HPDE6-E6E7 (cell line): ENCODE data around the gene C11orf98.
"Not testable (repeated sequence)": the region's sequence is repeated elsewhere in the genome, so short reads cannot be mapped to it uniquely, and the experiment has no call there.

Source experiments
- DNase-seq: peaks from one replicate; pipeline ENCODE4 v3.0.0; 2011; ENCODE audit warnings: missing footprints; ENCODE audit errors: extremely low spot score

The C11orf98 gene

GRCh38 chr11:62682518-62682917, 17.5 kb upstream of the C11orf98 start:
- no peak for DNase-seq

GRCh38 chr11:62680825-62681240, 15.8 kb upstream of the C11orf98 start:
- peak; percentile 67 for DNase-seq

- DNase-seq, result peak; percentile 82
Measured at GRCh38 chr11:62678770-62679696, 14.0 kb upstream of the C11orf98 start, which contains the start of gene UBXN1. UBXN1 (minus strand) TSS chr11:62679073; CDS start chr11:62678923, 150 bp downstream.

- no peak for DNase-seq
Measured at GRCh38 chr11:62678433-62678769, 13.4 kb upstream of the C11orf98 start.

GRCh38 chr11:62677714-62678113, 12.7 kb upstream of the C11orf98 start:
- DNase-seq, result no peak

GRCh38 chr11:62677156-62677555, 12.1 kb upstream of the C11orf98 start:
- no peak for DNase-seq

GRCh38 chr11:62676698-62677097, 11.7 kb upstream of the C11orf98 start:
- no peak for DNase-seq

GRCh38 chr11:62675415-62675814, 10.4 kb upstream of the C11orf98 start:
- DNase-seq, result not testable (repeated sequence)

GRCh38 chr11:62673196-62673525, 8.2 kb upstream of the C11orf98 start:
- no peak for DNase-seq

- DNase-seq, result peak; percentile 71
Measured at GRCh38 chr11:62671608-62672389, 6.8 kb upstream of the C11orf98 start, which contains the start of the genes LBHD1 and UQCC3. LBHD1 (minus strand) TSS chr11:62672267; CDS start chr11:62670031, 2,236 bp downstream. UQCC3 (plus strand) TSS chr11:62671673; CDS start chr11:62671746, 73 bp downstream.

GRCh38 chr11:62671236-62671607, 6.2 kb upstream of the C11orf98 start:
- no peak for DNase-seq

- DNase-seq, result no peak
Measured at GRCh38 chr11:62669420-62670161, 4.6 kb upstream of the C11orf98 start.

- no peak for DNase-seq
Measured at GRCh38 chr11:62667460-62667859, 2.5 kb upstream of the C11orf98 start.

GRCh38 chr11:62666259-62666926, 1.4 kb upstream of the C11orf98 start:
- no peak for DNase-seq

- peak; percentile 31 for DNase-seq
Measured at GRCh38 chr11:62665599-62666258, 719 bp upstream of the C11orf98 start.

GRCh38 chr11:62664405-62665074, 470 bp downstream of the C11orf98 start:
- peak; percentile 55 for DNase-seq

- DNase-seq, result no peak
Measured at GRCh38 chr11:62656796-62657429, 8.1 kb downstream of the C11orf98 start.

- DNase-seq, result no peak
Measured at GRCh38 chr11:62654297-62654696, 10.7 kb downstream of the C11orf98 start.

- no peak for DNase-seq
Measured at GRCh38 chr11:62652161-62653006, 12.6 kb downstream of the C11orf98 start.
